NCI-H2107 (cell line): ENCODE measurements around the gene GLP2R.

Experiments used
- DNase-seq: peaks from one replicate; lab custom pipeline; 2025; lab: John Stamatoyannopoulos, UW

The GLP2R gene

DNA sequence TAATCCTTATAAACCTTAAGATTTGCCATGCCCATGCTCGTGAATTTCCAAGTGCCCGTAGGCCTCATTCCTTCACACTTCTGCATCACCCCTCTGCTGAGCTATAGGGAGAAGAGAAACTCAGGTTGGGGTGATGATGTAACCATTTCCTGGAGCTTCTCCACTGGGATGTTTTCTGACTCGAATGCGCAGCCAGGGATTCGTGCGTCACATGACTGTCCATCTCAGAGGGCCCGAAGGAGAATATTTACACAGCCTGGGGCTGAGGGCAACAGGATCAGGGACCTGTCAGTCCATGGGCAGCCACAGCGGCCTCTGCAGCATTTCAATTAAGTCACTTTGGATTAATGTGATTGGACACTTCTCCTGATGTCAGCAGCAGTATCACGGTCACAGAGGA lies 12.6 kb upstream of the GLP2R start:
- DNase-seq: no peak

DNA sequence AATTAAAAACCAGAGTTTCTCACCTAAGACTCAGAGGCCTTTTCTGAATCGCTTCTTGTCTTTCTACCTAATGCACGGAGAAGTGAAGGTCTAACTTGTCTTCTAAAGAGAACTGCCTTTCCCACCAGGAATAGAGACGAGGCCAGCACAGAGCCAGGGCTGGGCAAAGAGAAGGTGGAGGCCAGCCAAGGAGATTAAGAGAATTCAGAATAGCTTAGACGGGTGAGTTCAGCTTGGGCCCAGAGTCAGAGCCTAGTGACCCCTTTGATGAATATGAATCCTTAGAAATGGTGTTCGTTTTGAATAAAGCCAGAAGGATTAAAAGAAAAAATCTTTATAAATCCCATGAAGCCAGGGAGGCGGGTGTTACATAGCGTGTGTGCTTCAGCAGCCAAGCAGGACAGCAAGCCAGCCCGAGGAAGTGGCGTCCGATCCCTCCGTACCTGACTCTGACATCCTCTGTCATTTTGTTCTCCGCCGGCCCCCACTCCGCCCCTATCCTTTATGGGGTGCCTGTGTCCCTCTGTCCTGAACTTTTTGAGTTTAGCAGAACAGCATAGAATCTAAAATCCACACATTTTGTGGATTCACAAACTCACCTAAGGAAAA lies 11.3 kb upstream of the GLP2R start:
- no peak for DNase-seq

DNA sequence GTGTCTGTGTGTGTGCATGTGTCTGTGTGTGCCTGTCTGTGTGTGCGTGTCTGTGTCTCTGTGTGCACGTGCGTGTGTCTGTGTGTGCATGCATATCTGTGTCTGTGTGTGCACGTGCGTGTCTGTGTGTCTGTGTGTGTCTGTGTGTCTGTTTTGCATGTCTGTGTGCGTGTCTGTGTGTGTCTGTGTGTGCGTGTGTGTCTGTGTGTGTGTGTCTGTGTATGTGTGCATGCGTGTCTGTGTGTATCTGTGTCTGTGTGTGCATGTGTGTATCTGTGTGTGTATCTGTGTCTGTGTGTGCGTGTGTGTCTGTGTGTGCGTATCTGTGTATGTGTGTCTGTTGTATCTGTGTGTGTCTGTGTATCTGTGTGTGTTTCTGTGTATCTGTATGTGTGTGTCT lies 9.3 kb upstream of the GLP2R start:
- no peak for DNase-seq

DNA sequence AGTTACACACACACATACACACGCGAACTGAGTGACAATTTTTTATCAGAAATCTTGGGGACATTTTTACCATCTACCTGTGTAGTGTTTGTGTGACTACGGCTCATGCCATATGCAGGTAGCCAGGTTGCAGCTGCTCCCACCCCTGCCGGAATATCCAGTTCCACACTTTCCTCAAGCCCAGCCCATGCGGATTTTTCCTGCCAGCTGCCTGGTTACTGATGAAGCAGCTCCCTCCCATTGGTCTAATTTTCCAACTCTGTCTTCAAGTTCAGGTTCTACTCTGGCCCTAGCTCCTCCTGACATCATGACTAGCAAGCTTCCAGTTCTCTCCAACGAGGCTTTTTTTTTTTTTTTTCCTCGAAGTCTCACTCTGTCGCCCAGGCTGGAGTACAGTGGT lies 8.6 kb upstream of the GLP2R start:
- no peak for DNase-seq

DNA sequence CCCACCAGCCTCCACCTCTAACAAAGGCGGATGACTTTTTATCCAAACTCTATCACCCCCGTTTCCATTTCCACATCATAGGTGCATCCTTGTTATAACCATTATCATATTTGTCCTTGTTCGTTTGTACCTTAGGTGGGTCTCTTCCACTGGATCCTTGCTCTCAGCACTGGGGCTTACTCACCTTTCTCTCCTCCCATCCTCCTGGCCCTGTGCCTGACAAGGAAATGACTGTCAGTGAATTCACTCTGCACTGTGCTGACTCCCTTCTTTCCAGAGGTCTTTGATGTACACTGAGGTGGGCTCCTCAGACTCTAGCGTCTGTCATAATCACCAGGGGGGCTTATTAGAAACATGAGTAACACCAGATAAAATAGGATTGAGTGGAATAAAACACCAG lies 7.0 kb upstream of the GLP2R start:
- DNase-seq: no peak

DNA sequence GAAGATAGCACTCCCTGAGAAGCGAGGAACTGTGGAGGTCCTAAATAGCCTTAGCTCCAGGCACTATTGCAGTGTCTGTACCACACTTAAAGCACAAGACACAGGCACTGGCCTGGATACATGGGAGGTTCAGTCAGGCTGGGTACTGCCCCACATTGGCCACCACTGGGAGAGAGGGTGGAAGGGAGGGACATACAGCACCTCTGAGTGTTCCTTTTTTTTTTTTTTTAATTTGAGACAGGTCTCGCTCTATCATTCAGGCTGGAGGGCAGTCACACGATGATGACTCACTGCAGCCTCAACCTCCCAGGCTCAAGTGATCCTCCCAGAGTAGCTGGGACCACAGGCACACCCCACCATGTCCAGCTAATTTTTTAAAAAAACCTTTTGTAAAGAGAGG lies 5.3 kb upstream of the GLP2R start:
- no peak for DNase-seq

DNA sequence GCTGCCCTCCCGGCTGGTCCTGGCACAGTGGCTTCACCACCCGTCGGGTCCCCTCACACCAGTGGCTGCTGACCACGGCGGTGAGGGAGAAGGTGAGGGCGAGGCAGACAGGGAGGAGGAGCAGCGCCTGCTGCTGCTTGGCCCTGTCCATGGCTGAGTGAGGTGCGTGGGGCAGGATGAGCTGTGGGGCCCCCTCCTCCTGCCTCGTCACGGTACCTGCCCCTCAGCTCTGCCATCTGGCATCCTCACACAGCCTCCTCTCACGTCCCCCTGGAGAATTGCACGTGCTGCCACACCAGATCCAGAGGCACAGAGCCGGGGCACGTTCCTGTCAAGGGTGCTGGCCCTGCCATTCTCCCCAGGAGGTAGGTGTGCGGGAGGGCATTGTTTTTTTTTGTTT lies 3.8 kb upstream of the GLP2R start, which contains the start of gene GSG1L2:
Gene GSG1L2, minus strand, starts transcription at position 159 of the 400 bp plus-strand sequence. Its CDS starts 8 bp downstream, at position 151.
- no peak for DNase-seq

DNA sequence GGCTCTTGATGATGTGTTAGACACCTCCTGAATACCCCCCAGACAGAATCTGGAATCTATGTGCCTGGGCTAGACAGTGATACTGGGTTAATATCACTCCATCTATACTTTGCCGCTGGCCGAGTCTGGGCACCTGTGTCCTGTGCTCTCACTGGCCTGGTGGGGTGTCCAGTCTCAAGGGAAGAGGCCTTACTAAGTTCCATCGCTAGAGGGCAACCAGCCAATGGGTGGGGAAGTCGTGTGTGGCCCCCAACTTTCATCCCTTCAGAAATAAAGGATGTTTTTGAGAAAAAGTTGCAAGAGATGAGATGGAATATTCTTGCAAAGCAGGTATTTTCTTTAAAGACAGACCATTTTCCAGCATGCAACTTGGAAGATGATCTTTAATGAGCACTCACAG lies 1.6 kb upstream of the GLP2R start:
- no peak for DNase-seq

DNA sequence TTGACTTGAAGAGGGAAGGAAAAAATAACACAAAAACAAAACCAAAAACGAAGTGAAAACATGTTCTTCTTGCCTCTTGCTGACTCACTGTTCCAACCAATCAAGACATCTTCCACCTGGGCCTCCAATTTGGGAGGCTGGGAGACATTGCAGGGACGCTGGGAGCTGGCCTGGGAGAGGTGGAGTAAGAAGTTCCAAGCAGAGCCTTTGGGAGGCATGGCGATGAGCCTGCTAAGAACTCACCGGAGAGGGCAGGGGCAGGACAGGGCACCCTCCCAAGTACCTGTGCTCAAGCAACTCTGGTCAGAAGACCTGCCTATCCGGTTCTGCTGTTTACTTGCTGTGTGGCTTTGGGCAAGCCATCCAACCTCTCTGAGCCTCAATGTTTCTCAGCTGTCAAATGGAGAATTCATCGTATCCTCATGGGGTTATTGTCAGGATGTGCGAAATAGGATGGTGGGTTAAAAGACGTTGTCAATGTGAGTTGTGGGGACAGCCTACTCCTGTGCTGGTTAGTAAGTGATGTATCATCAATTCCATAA lies 856 bp upstream of the GLP2R start:
- no peak for DNase-seq

DNA sequence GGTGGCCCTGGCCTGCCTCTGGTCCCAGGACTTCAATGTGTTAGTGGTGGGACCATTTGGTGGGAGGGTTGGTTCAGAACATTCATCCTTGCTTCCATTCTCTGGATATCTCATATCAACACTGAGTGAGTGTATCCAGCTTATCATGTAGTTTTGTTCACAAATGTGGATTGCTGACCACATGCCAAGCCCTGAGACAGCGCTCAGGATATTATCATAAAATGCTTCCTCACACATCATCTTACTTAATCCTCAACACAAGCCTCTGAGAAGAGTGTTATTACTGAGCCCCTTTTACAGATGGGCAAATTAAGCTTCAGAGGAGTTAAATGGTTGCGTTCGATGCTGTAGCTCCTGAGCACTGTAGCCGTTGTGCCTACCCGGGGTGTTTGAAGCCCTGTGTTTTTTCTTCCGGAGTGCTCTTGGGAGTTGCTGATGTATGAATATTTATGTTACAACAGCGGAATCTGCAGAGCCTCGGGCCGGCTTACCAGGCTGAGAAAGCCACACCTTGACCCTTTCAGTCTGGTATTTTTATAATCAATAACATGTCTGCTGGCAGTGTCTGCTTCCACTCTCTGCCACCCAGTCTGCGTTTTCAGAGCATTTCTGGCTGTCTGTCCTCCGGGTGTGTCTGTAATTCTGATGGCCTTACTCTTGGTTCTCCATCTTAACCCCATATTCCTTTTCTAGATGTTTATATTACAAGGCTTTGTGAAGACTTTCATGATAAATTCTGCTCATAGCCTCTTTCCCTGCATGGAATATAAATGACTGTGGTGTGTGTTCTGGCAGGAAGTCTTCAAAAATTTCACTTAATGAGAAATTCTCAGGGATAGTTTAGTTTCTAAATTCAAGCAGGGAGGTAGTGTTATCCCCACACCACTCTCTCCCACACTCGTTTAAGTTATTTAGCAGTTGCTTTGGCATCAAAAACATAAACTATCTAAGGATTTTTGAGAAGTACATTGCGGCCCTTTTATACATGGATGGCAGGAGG lies 2.9 kb downstream of the GLP2R start:
- no peak for DNase-seq

DNA sequence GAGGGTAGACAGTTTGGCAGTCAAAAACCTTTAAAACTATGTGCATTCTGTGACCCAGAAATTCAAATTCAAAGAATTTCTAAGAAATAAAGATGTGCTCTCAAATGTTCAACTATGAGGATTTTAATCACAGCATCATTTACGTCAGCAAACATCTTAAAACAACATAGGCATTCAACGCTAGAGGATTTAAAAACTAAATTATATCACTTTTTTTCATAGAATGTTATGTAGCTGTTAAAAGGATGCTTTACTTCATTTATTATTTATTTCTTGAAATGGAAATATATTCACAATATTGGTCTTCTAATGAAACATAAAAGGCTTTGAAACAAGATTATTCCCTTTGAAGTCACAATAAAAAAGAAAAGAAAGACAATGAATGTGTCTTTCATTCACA lies 3.6 kb downstream of the GLP2R start:
- no peak for DNase-seq

DNA sequence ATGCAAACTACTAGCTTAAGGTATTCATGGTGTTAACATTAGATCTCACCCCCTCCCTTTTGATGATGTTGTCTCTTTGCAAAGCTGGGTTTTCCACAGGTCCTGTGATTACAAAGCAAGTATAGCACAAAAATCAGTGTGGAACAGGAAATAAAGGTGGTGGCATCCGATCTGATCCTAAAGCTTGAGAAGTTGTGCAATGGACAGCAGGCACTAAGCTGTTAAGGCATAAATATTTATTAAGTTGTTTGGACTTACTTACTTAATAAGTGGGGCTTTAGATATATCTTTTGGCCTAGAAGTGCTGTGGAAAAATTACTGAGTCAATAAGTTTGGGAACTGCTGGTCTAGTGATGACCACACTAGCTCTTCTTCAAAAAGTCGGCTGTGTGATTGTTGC lies 5.0 kb downstream of the GLP2R start:
- no peak for DNase-seq

DNA sequence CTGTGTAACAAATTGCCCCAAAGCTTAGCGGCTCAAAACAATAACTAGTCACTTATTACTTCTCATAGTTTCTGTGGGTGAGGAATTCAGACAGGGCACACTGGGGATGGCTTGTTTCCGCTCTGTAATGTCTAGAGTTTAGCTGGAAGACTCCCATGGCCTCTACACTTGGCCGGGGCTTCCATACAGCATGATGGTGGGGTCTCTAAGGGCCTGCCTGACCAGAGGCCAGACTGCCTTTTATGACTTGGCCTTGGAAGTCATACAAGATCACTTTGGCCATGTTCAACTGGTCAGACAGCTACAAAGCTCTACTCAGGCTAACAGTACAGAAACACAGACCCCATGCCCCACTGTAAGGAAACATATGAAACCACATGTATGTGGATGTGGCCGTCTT lies 8.2 kb downstream of the GLP2R start:
- no peak for DNase-seq

DNA sequence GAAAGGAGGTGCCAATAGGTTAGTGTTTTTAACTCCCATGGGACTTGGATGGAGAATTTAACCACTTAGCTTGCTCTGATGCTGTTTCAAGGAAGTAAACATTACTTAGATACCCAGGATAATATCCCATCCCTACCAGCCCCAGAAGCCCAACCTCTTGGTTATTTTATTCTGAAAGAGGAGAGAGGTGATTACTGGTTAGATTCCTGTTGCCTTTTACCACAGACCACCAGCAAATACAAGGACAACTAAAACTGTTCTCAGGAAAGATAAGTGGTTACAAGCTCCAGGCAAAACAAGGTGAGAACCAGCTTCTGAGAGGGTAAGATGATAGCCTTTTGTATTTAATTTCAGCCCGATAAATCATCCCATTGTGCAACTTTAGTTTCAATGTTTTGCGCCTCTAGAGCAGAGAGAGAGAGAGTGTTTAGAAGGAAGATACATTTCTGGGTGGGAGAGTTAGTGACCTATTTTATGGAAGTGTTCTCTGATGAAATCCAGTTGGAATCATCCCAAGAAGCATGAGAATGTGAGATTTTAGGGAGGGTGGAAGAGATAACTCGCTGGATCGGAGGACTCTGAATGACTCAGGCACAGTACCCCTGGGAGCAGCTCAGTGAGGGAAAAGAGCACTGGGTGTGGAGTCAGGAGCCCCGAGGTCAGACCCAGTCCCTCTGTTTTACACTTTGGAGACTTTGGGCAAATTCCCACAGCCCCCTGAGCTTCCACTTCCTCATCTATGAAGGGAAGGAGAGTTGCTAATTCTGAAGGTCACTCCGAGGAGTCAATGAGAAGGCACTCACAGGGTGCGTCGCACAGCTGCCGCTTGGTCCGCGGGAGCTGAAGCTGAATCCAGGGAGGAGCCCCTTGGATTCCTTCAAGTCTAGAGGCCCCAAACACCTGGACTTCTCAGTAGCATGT lies 12.1 kb downstream of the GLP2R start:
- DNase-seq: no peak

DNA sequence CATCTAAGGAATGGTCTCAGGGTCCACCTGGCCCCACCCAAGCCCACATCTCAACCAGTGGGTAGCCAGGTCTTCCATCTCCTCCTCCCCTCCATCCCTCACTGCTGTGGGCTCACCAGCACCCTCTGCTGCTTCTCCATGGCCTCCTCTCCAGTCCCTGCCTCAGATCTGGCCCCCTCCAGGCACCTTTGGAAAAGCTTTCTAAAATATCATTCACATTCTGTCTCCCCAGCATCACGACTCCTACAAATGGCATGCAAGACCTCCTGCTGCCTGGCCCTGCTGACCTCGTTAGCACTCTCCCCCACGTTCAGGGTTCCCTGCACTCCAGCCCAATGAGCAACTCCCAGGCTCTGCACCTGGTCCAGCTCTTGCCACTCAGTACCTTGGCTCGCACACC lies 13.7 kb downstream of the GLP2R start:
- DNase-seq: no peak

DNA sequence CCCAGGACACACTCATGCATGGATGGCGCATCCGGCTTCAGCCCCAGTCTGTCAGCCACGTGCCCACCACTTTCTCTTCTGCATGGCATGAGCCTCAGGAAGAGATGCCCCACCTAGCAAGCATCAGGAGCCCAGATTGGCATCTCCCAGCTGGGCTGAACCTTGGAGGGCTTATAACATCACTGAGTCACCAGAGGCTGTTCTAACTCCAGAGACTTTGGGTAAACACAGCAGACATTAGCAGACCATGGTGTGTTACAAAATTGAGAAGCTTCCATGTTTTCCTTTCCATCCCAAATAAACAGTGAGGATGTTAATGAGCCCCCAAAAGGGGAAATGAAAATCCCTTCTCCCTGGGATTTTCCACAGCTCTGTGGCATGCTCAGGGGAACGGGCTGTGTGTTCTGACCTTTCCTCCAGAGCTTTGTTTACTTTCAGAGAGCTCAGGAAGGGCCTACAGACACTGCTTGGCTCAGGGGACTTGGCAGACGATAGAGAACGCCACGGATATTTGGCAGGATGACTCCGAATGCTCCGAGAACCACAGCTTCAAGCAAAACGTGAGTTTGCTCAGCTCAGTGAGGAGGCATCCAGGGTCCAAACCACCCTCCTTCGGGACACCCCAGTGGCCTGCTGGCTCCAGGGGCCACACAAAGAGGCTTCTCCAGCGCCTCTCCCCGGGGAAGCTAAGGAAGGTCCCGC lies 16.5 kb downstream of the GLP2R start:
- DNase-seq: no peak

DNA sequence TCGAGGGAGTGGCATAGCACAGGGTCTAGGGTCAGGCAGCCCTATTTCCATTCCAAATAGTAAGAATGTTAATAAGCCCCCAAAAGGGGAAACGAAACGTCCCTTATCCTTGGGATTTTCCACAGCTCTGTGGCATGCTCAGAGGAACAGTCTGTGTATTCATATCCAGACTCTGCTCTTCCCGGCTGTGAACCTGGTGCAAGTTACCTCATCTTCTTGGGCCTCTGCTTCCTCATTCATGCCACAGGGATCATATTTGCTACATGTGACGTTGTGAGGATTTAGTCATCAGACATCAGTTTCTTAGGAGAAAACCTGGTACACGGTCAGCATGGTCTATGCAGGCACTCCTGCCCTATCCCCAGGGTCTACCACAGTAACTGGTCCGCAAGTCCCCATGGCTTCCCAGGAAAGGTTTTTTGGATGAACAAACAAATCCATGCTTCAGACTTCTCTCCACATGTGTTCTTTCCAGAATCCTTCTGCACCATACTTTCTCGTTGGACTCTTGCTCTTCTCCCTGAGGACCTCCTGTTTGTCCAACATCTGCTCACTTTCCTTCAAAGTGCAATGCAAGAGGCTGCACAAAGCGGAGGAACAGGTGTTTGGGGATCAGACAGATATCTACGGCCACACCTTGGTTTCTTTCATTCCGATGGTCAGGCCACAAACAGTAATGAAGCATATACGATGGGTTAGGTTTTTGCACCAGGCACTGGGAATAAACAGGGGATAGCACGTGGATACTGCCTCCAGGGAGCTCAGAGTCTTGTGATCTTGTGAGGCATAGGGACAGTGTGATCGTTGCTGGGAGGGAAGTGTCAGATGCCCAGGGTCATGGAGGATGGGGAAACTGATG lies 17.7 kb downstream of the GLP2R start:
- no peak for DNase-seq

DNA sequence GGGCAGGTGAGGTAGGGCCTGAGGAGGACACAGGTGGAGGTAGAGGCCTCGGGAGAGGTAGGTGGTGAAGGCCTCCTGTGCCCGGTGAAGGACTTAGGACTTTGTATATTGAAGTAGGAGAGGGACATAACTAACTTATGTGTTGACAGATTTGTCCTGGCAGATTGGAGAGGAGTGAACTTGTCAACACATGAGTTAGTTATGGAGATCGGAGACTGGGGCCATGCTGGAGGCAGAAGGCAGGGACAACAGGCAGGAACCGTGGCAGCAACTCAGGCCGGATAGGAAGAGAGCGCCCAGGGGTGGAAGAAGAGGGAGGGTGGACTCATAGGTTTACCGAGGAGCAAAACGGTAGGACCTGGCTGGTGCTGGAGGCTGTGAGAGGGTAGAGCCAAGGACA lies 18.4 kb downstream of the GLP2R start:
- no peak for DNase-seq

DNA sequence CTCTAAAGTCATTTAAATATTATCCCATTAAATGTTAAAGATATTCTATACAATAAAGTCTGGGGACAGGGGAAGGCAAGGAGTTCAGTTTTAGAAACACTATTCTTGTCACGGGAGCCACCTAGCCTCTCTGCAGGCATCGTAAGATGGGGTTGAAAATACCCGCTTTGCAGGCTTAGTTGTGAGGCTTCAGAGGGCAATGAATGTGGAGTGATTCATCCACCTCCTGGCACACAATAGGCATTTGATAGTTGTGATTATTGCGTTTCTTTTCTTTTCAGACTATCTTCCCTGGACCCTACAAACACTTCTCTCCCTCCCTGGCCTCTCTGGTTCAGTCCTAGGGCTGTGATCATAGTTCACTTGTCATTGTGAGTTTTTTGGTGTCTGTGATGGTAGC lies 19.6 kb downstream of the GLP2R start:
- no peak for DNase-seq

DNA sequence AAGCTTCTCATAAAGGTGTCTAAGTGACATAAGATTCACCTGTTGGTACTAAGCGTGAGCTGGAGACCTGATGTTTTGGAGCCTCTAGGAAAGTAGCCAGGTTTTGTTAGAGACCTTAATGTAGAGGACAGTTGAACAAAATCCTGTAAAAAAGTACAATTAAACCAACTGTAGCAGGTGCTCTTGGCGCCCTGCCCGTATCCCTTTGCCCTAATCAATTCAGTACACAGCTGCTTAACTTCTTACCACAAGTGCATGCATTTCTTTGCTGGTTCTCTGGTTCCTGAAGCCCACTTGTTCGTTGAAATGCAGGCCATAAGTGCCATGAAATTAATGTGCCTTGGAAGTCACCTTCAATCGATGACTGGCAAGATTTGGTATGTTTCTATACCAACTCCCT lies 24.4 kb downstream of the GLP2R start:
- DNase-seq: no peak

DNA sequence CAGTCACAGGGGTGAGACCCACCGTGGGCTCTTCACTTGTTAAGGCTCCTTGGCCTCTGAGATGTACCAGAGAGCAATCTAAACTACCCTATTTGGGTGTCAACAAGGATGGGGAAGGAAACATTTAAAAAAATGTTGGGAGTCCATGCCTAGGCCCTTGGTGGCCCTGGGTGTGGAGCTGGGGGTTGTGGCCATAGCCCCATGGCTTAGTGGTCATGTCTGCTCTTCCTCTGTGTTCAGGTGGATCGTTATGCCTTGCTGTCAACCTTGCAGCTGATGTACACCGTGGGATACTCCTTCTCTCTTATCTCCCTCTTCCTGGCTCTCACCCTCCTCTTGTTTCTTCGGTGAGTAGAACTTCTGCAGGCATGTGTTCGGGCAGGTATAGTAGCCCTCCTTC lies 28.5 kb downstream of the GLP2R start:
- DNase-seq: no peak
